ENCODE measurements around the gene LRRN2. TPM values are rescaled to one million over a fixed set of nuclear protein-coding genes. Genes with fewer than 3 reads are reported as not detected.

LRRN2 gene
- total RNA-seq, 4 donors from 2014 or later: 2.0 to 8.6 (median 3.9) TPM

DNA sequence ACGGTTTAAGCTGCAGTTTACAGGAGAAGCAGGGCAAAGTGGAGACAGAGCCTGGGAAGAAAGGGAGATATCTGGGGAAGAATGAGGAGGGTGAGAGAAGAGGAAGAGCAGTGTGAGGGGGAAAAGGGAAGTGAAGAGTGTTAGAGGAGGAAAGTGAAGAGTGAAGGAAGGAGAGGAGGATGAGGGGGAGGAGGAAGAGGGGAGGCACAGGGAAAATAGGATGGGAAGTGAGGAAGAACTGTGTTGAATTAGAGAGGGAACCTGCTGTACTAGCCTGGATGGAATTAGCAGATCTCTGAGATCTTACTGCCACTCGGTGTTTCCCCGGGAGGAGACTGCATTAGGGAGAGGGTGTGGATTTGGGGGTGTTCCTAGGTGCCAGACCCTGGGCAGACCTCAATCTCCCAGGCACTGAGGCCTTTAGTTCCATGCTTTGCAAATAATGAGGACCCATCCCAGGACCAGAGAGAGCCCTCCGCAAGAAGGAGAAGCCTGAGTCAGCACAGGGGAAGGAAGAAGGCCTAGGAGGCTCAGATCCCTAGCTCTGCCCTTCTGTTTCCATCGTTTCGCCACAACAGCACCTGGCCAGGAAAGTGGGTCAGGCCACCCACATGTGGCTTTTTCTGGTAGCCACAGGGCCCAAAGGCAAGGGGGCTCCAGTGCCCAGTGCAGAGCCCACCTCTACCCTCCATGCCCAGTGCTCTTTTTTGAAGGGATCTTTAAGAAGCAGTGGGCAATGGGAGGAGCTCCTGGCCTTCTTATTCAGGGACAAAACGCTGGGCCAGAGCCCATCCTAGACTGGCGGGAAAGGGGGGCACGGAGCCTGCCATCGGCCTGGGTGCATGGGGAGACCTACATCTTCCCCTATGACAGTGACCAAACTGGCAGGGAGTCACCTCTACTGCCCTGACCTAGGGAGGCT, 2.0 kb downstream of the LRRN2 start:
- 80 to 93% methylated on average over 7 to 10 of the region's 10 CpGs for WGBS, 2 donors
- TF ChIP-seq, protein P1, sequence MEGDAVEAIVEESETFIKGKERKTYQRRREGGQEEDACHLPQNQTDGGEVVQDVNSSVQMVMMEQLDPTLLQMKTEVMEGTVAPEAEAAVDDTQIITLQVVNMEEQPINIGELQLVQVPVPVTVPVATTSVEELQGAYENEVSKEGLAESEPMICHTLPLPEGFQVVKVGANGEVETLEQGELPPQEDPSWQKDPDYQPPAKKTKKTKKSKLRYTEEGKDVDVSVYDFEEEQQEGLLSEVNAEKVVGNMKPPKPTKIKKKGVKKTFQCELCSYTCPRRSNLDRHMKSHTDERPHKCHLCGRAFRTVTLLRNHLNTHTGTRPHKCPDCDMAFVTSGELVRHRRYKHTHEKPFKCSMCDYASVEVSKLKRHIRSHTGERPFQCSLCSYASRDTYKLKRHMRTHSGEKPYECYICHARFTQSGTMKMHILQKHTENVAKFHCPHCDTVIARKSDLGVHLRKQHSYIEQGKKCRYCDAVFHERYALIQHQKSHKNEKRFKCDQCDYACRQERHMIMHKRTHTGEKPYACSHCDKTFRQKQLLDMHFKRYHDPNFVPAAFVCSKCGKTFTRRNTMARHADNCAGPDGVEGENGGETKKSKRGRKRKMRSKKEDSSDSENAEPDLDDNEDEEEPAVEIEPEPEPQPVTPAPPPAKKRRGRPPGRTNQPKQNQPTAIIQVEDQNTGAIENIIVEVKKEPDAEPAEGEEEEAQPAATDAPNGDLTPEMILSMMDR (IDR thresholded peaks at IDR 0.05): no peak
- no peak for TF ChIP-seq POLR2A (IDR thresholded peaks at IDR 0.05)
- intact Hi-C loops (cut with DNase I): no loop called here
- DNase-seq: no peak
- H3K9me3 ChIP-seq: no peaks in the 10 kb centered on the region
- H3K4me3 ChIP-seq (replicated peaks in 1 of 3): no peak overlapping the region
- no peak overlapping the region for H3K27ac ChIP-seq
- H3K27me3 ChIP-seq: no peaks in the 10 kb centered on the region
- H3K36me3 ChIP-seq: no peaks in the 10 kb centered on the region
- peaks cover 0 to 16% of the 10 kb centered on the region in 2 donors for H3K4me1 ChIP-seq

DNA sequence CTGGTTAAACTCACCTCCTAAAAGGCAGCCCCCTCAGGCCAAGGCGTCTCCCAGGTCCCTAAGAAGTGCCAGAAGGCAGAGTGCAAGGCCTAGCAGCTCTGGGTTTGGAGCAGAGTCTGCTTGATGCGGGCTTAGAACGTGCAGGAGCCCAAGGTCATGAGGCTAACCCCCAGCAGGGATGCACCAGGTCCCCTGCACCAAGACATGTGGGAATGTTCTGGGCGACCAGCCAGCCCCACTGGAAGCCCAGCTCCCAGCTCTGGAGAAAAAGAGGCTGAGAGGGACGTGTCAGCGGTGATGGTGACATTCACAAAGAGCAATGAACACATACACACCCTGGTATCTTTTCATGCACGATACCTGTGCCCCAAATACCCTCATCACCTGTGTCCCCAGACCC, 5.1 kb downstream of the LRRN2 start:
- no peaks in the 10 kb centered on the region for H3K9me3 ChIP-seq
- peaks cover 0 to 12% of the 10 kb centered on the region in 2 donors for H3K4me1 ChIP-seq
- no peaks in the 10 kb centered on the region for H3K27me3 ChIP-seq
- H3K27ac ChIP-seq: no peak overlapping the region
- intact Hi-C loops (cut with DNase I): no loop called here
- no peak overlapping the region for H3K4me3 ChIP-seq (replicated peaks in 1 of 3)
- TF ChIP-seq POLR2A (IDR thresholded peaks at IDR 0.05): no peak
- TF ChIP-seq, protein P1 (IDR thresholded peaks at IDR 0.05): no peak
- 89 to 91% methylated on average over 7 of the region's 7 CpGs for WGBS, 2 donors
- no peak for DNase-seq
- no peaks in the 10 kb centered on the region for H3K36me3 ChIP-seq

DNA sequence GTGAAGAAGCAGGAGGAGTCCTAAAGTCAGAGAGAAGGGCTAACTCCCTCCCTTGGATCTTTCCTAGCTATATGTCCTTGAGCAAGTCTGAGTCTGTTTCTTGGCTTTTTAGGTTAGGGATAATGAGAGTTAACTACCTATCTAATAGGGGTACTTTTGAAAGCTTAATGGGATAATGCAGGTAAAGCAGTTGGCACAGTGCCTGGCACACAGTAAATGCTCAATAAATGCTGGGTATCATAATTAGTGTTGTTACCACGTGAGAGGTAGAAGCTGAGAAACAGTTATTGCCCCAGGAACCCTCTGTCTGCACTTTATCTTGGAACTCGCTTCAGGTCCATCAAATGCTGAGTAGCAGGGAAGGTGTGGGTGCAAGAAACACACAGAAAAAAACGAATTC, 5.5 kb downstream of the LRRN2 start:
- Histone ChIP-seq H3K4me3 (replicated peaks in 1 of 3) (no peak overlapping the region), H3K4me1 (peaks cover 0 to 11% of the 10 kb centered on the region in 2 donors), H3K27ac (no peak overlapping the region), H3K9me3 (no peaks in the 10 kb centered on the region), H3K36me3 (no peaks in the 10 kb centered on the region), H3K27me3 (no peaks in the 10 kb centered on the region)
- WGBS, 2 donors: 73 to 79% methylated on average over 3 of the region's 3 CpGs
- DNase-seq: no peak
- TF ChIP-seq, protein P1 (IDR thresholded peaks at IDR 0.05): no peak
- TF ChIP-seq POLR2A (IDR thresholded peaks at IDR 0.05): no peak
- intact Hi-C loops (cut with DNase I): no loop called here

DNA sequence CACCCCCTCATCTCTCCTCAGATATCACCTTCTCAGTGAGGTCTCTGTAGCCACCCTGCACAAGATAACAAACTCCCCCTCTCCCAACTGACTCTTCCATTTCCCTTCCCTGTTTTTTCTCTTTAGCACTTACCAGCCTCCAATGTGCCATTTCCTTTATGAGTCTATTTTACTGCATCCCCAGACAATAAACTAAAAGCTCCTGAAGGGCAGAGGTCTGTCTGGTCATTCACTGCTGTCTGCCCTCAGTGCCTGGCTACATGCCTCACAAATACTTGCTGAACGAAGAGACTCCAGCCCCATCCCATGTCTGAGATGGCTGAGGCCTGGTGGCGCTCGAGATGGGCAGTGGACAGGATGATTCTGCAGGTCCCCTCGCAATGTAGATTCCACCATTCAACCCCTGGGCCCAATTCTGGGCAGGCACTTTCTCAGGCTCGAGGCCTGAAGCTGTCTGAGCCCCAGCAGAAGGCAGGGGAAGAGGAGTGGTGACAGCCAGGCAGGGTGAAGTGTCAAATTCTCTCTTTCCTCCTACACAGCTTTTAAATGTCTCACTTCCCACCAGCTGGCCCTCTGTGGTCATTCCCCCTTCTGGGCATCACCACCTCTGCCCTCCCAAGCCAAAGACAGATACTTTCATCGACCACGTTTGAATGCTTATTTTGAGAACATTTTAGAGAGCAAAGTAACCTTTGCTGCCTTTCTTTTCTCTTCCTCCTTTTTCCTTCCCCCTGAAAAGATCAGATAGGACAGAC, 6.6 kb downstream of the LRRN2 start:
- Histone ChIP-seq H3K9me3 (no peaks in the 10 kb centered on the region), H3K4me3 (replicated peaks in 1 of 3) (no peak overlapping the region), H3K27me3 (no peaks in the 10 kb centered on the region), H3K36me3 (no peaks in the 10 kb centered on the region), H3K4me1 (no peaks in the 10 kb centered on the region), H3K27ac (no peak overlapping the region)
- TF ChIP-seq, protein P1 (IDR thresholded peaks at IDR 0.05): no peak
- TF ChIP-seq POLR2A (IDR thresholded peaks at IDR 0.05): no peak
- intact Hi-C loops (cut with DNase I): no loop called here
- 87 to 88% methylated on average over 7 of the region's 7 CpGs for WGBS, 2 donors
- no peak for DNase-seq

DNA sequence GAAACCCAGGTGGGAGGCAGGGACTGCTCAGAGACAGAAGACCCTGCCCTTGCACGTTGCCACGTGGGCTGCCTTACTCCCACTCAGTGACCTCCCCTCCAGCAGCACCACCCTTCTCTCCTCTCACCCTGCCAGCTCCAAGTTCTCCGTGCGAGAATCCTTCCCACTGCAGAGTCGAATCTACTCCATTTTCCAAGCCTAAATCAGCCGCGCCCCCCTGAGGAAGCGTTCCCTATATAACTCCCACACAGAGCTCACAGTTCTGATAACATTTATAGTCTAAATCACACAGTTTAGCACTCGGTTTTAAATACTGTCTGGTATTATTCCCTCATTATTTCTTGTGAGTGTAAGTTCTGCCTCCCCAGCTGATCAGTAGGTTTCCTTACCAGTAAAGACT, 7.7 kb downstream of the LRRN2 start:
- Histone ChIP-seq H3K27ac (no peak overlapping the region), H3K9me3 (no peaks in the 10 kb centered on the region), H3K4me1 (no peaks in the 10 kb centered on the region), H3K36me3 (no peaks in the 10 kb centered on the region), H3K4me3 (replicated peaks in 1 of 3) (no peak overlapping the region), H3K27me3 (no peaks in the 10 kb centered on the region)
- intact Hi-C loops (cut with DNase I): no loop called here
- TF ChIP-seq, protein P1 (IDR thresholded peaks at IDR 0.05): no peak
- TF ChIP-seq POLR2A (IDR thresholded peaks at IDR 0.05): no peak
- DNase-seq: no peak
- WGBS, 2 donors: 84 to 86% methylated on average over 9 of the region's 9 CpGs
